ENCODE results near the gene DDX3Y. TPM values are rescaled to one million over a fixed set of nuclear protein-coding genes. Genes with fewer than 3 reads are reported as not detected.

DDX3Y gene
- total RNA-seq, 6 donors from 2014 or later = 0.29 to 131 (median 58.0) TPM; not detected in 1

GRCh38 chrY:12898604-12899003 is 6.1 kb upstream of the DDX3Y start:
- no peaks in the 10 kb centered on the region for H3K36me3 ChIP-seq

GRCh38 chrY:12905517-12905872 is 827 bp downstream of the DDX3Y start:
- 0% methylated on average over 5 of the region's 19 CpGs; no CpG with 5 or more reads in 1 of the 2 donors for WGBS, 2 donors
- no peaks in the 10 kb centered on the region for H3K9me3 ChIP-seq
- H3K36me3 ChIP-seq = no peaks in the 10 kb centered on the region
- peaks cover 0 to 5% (median 0%) of the 10 kb centered on the region in 4 donors for H3K4me1 ChIP-seq
- DNase-seq = peak in 1 of 2 donors; percentile 44
- no peaks in the 10 kb centered on the region for H3K27me3 ChIP-seq
- TF ChIP-seq POLR2AphosphoS5 (IDR thresholded peaks at IDR 0.05) (no peak), CTCF (IDR thresholded peaks at IDR 0.05) (no peak), EP300 (IDR thresholded peaks at IDR 0.05) (no peak), POLR2A (IDR thresholded peaks at IDR 0.05) (peak in 1 of 4 donors; percentile 35)
- peak overlapping the region in 2 of 4 donors; percentile 97 for H3K27ac ChIP-seq
- peak in 1 of 2 donors; percentile 93 for ATAC-seq (ENCODE audit: low FRiP score in 2 of 2)
- H3K4me3 ChIP-seq = peak overlapping the region in 2 of 4 donors; percentile 63 to 72

More at GRCh38 chrY:12898604-12899003, 6.1 kb upstream of the DDX3Y start:
- Histone ChIP-seq H3K27me3 (no peaks in the 10 kb centered on the region), H3K9me3 (no peaks in the 10 kb centered on the region), H3K27ac (no peak overlapping the region), H3K4me1 (no peaks in the 10 kb centered on the region), H3K4me3 (no peak overlapping the region)
- ATAC-seq (ENCODE audit: low FRiP score in 2 of 2) = no peak
- DNase-seq = no peak
- 17% methylated on average over 2 of the region's 2 CpGs; no CpG with 5 or more reads in 1 of the 2 donors for WGBS, 2 donors
- TF ChIP-seq POLR2A (IDR thresholded peaks at IDR 0.05) (no peak), POLR2AphosphoS5 (IDR thresholded peaks at IDR 0.05) (no peak), EP300 (IDR thresholded peaks at IDR 0.05) (no peak), CTCF (IDR thresholded peaks at IDR 0.05) (no peak)

GRCh38 chrY:12905895-12906294 is 1.2 kb downstream of the DDX3Y start:
- DNase-seq (no peak), ATAC-seq (ENCODE audit: low FRiP score in 2 of 2) (no peak)
- Histone ChIP-seq H3K36me3 (no peaks in the 10 kb centered on the region), H3K4me3 (peak overlapping the region in 2 of 4 donors; percentile 63 to 72), H3K27me3 (no peaks in the 10 kb centered on the region), H3K9me3 (no peaks in the 10 kb centered on the region), H3K27ac (peak overlapping the region in 2 of 4 donors; percentile 97), H3K4me1 (peaks cover 0 to 5% (median 0%) of the 10 kb centered on the region in 4 donors)
- WGBS, 2 donors = 0% methylated on average over 14 of the region's 15 CpGs; no CpG with 5 or more reads in 1 of the 2 donors
- TF ChIP-seq EP300 (IDR thresholded peaks at IDR 0.05) (no peak), POLR2A (IDR thresholded peaks at IDR 0.05) (no peak), CTCF (IDR thresholded peaks at IDR 0.05) (no peak), POLR2AphosphoS5 (IDR thresholded peaks at IDR 0.05) (no peak)

- Histone ChIP-seq H3K4me1 (no peaks in the 10 kb centered on the region), H3K36me3 (peaks cover 0 to 10% (median 4%) of the 10 kb centered on the region in 4 donors), H3K9me3 (no peaks in the 10 kb centered on the region), H3K27me3 (no peaks in the 10 kb centered on the region), H3K4me3 (no peak overlapping the region), H3K27ac (no peak overlapping the region)
- ATAC-seq (ENCODE audit: low FRiP score in 2 of 2) = no peak
- no peak for TF ChIP-seq EP300 (IDR thresholded peaks at IDR 0.05)
- TF ChIP-seq CTCF (IDR thresholded peaks at IDR 0.05) = no peak
- no peak for TF ChIP-seq POLR2A (IDR thresholded peaks at IDR 0.05)
- TF ChIP-seq POLR2AphosphoS5 (IDR thresholded peaks at IDR 0.05) = no peak
- 91% methylated on average over 4 of the region's 4 CpGs; no CpG with 5 or more reads in 1 of the 2 donors for WGBS, 2 donors
- DNase-seq = no peak
Measured at GRCh38 chrY:12913541-12913940, 8.9 kb downstream of the DDX3Y start.

GRCh38 chrY:12928043-12928442 is 23.4 kb downstream of the DDX3Y start:
- no peaks in the 10 kb centered on the region for H3K4me1 ChIP-seq
- no peak overlapping the region for H3K4me3 ChIP-seq
- no peaks in the 10 kb centered on the region for H3K36me3 ChIP-seq
- WGBS, 2 donors = 61% methylated on average over 3 of the region's 3 CpGs; no CpG with 5 or more reads in 1 of the 2 donors
- H3K27ac ChIP-seq = no peak overlapping the region
- H3K27me3 ChIP-seq = no peaks in the 10 kb centered on the region
- TF ChIP-seq CTCF (IDR thresholded peaks at IDR 0.05) = no peak
- no peak for TF ChIP-seq POLR2AphosphoS5 (IDR thresholded peaks at IDR 0.05)
- no peak for TF ChIP-seq POLR2A (IDR thresholded peaks at IDR 0.05)
- TF ChIP-seq EP300 (IDR thresholded peaks at IDR 0.05) = no peak
- no peak for DNase-seq
- no peaks in the 10 kb centered on the region for H3K9me3 ChIP-seq
- peak in 1 of 2 donors; percentile 28 for ATAC-seq (ENCODE audit: low FRiP score in 2 of 2)

Data from upper lobe of left lung (tissue), 6 donors.